ENCODE data around the gene MAP1LC3C.

DNA sequence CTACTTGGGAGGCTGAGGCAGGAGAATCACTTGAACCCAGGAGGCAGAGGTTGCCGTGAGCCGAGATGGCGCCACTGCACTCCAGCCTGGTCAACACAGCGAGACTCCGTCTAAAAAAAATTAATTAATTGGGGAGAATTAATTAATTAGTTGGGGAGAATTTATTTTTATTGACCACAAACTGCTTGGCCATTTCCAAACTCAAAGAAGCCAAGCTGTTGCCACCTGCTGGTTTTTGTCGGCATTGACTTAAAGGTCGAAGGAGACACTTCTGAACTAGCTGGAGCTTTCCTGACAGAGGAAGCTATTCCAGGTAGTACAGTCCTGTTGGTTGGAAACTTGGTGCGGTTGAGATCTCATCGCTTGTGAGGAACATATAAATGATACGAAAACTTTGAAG, 13.1 kb downstream of the MAP1LC3C start:
- TF ChIP-seq POLR2AphosphoS5 (IDR thresholded peaks at IDR 0.05; ENCODE audit: low read depth, low read length) (no peak), TAF1 (IDR thresholded peaks at IDR 0.05; ENCODE audit: borderline replicate concordance, insufficient read depth, low read length) (no peak)
- TF ChIP-seq, protein P1, sequence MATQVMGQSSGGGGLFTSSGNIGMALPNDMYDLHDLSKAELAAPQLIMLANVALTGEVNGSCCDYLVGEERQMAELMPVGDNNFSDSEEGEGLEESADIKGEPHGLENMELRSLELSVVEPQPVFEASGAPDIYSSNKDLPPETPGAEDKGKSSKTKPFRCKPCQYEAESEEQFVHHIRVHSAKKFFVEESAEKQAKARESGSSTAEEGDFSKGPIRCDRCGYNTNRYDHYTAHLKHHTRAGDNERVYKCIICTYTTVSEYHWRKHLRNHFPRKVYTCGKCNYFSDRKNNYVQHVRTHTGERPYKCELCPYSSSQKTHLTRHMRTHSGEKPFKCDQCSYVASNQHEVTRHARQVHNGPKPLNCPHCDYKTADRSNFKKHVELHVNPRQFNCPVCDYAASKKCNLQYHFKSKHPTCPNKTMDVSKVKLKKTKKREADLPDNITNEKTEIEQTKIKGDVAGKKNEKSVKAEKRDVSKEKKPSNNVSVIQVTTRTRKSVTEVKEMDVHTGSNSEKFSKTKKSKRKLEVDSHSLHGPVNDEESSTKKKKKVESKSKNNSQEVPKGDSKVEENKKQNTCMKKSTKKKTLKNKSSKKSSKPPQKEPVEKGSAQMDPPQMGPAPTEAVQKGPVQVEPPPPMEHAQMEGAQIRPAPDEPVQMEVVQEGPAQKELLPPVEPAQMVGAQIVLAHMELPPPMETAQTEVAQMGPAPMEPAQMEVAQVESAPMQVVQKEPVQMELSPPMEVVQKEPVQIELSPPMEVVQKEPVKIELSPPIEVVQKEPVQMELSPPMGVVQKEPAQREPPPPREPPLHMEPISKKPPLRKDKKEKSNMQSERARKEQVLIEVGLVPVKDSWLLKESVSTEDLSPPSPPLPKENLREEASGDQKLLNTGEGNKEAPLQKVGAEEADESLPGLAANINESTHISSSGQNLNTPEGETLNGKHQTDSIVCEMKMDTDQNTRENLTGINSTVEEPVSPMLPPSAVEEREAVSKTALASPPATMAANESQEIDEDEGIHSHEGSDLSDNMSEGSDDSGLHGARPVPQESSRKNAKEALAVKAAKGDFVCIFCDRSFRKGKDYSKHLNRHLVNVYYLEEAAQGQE (IDR thresholded peaks at IDR 0.05; ENCODE audit: insufficient read depth in 1 of 2, low read depth in 2 of 2, low read length in 2 of 2), result no peak
